ENCODE data around the gene MMEL1.
A peak's percentile ranks its signal among the peaks of the same experiment; 100 is the strongest.

The MMEL1 gene

GRCh38 chr1:2639607-2640521 is 7.0 kb upstream of the MMEL1 start:
- ChIA-PET POLR2A (interaction anchor here (0.6 kb wide), 1 partner anchor 1087 kb away, joined by 4 read pairs; no protein-coding TSS in a partner anchor), CTCF (interaction anchor here (1.0 to 1.3 kb wide), 2 partner anchors 54 to 225 kb away, joined by 3 to 4 read pairs; partner anchors contain the start of gene PRXL2B)
- no peak for TF ChIP-seq CTCF (IDR thresholded peaks at IDR 0.05; ENCODE audit: control extremely low read depth, extremely low read depth, low read depth, missing control alignments)
- peak; percentile 17 for DNase-seq (ENCODE audit: extremely low spot score)

DNA sequence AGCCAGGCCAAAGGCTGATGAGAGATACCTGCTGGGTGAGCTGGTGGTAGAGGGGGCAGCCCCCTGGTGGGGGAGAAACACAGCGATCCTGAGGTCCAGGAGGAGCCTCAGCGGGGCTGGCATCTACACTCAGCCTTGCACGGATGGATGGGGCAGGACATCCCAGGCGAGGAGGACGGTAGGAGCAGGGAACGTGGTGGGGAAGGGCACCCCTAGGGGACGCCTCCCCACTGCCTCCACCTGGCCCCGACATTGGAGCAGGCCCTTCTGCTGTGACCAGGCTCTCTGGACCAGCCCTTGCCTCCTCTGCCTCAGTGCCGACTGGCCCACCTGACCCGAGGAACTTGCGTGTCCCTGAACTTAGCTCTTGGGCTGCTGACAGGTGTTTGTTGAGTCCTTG is 6.4 kb upstream of the MMEL1 start:
- CTCF ChIA-PET, result interaction anchor here (1.0 kb wide), 1 partner anchor 53 kb away, joined by 3 read pairs; the partner anchor contains the start of gene PRXL2B
- no peak for TF ChIP-seq CTCF (IDR thresholded peaks at IDR 0.05; ENCODE audit: control extremely low read depth, extremely low read depth, low read depth, missing control alignments)
- POLR2A ChIA-PET, result no interaction called here

DNA sequence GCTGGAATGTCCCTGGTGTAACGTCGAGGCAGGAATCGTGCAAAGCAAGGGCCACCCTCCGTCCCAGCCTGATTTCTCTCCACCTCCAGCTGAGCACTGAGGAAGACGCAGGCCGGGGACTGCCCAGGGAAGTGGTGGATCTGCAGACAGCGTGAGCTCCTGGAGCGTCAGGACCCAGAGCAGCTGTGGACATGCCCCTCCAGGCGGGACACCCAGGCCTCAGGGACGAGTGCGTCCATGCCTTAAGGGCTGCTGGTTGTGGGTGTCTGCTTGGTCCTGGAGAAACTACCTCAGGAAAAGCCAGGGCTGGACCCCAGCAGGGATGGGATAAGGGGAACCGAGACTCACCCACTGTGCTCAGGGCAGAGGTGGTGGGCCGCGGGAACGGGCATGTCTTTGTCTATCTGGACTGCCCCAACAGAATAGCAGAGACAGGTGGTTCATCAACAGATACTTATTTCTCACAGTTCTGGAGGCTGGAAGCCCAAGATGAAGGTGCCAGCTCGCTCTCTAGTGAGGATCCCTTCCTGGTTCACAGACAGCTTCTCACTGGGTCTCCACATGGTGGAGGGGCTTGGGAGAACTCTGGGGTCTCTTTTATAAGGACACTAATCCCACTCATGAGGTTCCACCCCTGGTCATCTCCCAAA is 5.8 kb upstream of the MMEL1 start:
- DNase-seq (ENCODE audit: extremely low spot score), result no peak
- POLR2A ChIA-PET, result no interaction called here
- TF ChIP-seq CTCF (IDR thresholded peaks at IDR 0.05; ENCODE audit: control extremely low read depth, extremely low read depth, low read depth, missing control alignments), result no peak
- CTCF ChIA-PET, result no interaction called here

More for the DNA sequence above, 6.4 kb upstream of the MMEL1 start:
- no peak for DNase-seq (ENCODE audit: extremely low spot score)

- POLR2A ChIA-PET, result no interaction called here
- no peak for DNase-seq (ENCODE audit: extremely low spot score)
- CTCF ChIA-PET, result no interaction called here
- TF ChIP-seq CTCF (IDR thresholded peaks at IDR 0.05; ENCODE audit: control extremely low read depth, extremely low read depth, low read depth, missing control alignments), result no peak
Observed at GRCh38 chr1:2637442-2638145, 4.8 kb upstream of the MMEL1 start.

- DNase-seq (ENCODE audit: extremely low spot score), result no peak
- POLR2A ChIA-PET, result no interaction called here
- TF ChIP-seq CTCF (IDR thresholded peaks at IDR 0.05; ENCODE audit: control extremely low read depth, extremely low read depth, low read depth, missing control alignments), result no peak
- CTCF ChIA-PET, result no interaction called here
Observed at GRCh38 chr1:2636733-2637132, 3.9 kb upstream of the MMEL1 start.

GRCh38 chr1:2635361-2636010 is 2.7 kb upstream of the MMEL1 start:
- ChIA-PET POLR2A (no interaction called here), CTCF (no interaction called here)
- TF ChIP-seq CTCF (IDR thresholded peaks at IDR 0.05; ENCODE audit: control extremely low read depth, extremely low read depth, low read depth, missing control alignments), result no peak
- peak; percentile 15 for DNase-seq (ENCODE audit: extremely low spot score)

Measured in GM10248 (cell line).